NCI-H146 (cell line): Measurements from ENCODE around the gene PDE3A.

Experiments
- DNase-seq: peaks from one replicate; lab custom pipeline; 2025; lab: John Stamatoyannopoulos, UW

Gene PDE3A

DNA sequence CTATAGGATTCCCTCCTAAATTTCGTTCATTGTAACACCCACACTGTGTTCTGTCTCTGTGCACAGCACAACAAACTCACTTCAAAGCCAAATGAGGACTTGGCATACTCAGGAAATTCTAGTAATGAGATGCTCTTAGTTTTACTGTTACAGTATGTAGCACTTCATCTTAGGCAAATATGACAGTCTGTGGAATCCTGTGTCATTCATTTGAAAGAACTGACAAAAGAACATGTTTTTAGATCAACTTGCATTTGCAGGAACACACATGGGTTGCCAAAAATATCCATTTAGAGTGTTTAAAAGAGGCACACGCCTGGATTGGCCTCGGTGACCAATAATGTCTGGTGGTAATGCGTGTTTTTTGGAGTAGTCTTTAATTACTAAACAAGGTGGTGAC is 56.5 kb downstream of the PDE3A start:
- no peak for DNase-seq

- DNase-seq = no peak
Observed at GRCh38 chr12:20426191-20426590, 57.9 kb downstream of the PDE3A start.

DNA sequence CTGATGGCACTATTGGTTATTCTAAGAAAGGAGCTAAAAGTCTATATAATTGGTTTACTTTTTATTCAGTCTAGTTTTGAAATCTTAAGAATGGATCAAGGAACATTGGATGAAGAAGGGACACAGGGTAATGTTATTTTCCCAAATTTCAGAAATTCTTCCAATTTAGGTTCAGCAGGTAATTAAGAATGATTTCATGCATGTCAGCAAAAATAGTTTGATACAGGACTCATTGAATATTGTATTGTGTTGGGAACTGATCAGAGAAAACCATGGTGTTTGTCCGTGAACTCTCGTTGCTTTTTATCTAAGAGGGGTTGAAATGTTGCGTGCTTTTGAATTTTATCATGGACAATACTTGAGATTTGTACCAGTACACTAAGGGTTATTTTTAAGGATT is 58.6 kb downstream of the PDE3A start:
- DNase-seq = no peak

DNA sequence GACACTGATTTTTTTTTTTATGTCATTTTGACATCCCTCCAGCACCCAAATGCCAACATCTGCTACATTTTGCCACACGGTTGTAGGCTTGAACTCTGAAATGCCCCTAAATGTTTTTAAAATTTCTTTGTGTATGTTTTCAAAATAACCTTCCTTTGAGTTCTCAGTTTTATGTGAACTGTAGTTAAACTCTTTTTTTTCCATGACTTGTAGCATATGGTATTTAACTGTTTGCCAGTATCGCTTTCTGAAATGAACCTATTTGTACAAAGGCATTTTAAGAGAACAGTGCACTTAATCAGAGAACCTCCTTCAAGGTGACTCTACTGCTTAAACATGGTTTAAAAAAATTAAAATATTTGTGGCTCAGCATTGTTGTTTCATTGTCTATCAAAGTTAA is 61.5 kb downstream of the PDE3A start:
- DNase-seq = no peak

- DNase-seq = no peak
Observed at GRCh38 chr12:20432290-20432689, 64.0 kb downstream of the PDE3A start.

- no peak for DNase-seq
Observed at GRCh38 chr12:20434996-20435395, 66.7 kb downstream of the PDE3A start.

- no peak for DNase-seq
Observed at GRCh38 chr12:20436316-20436715, 68.0 kb downstream of the PDE3A start.

- DNase-seq = no peak
Observed at GRCh38 chr12:20438299-20438779, 70.0 kb downstream of the PDE3A start.

- no peak for DNase-seq
Observed at GRCh38 chr12:20439626-20440025, 71.3 kb downstream of the PDE3A start.

DNA sequence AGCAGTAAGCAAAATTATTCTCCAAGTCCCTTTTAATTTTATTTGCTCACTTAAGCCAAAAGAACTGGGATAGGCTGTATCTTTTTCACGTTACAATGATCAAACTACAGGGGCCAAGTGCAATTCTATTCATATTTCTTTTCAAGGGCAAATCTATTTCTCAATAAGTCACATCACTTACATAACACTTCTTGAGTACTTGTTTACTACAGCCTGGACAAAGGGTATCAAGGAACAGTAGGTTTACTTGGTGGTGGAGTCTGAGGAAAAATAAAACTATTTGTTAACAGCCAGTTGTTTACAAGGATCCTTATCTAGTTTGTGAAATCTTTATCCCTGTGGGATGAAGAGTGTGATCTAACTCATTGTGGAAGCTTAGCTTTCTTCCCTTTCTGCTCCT is 72.1 kb downstream of the PDE3A start:
- DNase-seq = no peak

GRCh38 chr12:20442322-20442721 is 74.0 kb downstream of the PDE3A start:
- DNase-seq = no peak

DNA sequence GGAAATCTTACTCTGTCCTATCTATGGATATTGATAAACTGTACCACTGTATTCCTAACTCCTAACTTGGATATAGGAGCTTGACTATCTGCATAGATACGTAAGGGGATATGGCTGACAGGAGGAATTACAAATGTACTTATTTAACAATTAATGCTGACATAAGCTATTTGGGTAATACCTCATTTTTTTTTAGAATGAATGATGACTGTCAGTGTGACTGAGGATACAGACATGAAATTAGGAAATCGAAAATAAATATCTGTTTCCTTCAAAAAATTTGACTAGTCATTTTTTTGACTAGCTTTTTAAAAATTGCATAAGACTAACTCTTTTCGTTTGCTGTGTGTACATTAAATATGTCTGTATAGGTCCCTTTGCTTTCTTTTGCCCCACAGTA is 74.9 kb downstream of the PDE3A start:
- DNase-seq = no peak

DNA sequence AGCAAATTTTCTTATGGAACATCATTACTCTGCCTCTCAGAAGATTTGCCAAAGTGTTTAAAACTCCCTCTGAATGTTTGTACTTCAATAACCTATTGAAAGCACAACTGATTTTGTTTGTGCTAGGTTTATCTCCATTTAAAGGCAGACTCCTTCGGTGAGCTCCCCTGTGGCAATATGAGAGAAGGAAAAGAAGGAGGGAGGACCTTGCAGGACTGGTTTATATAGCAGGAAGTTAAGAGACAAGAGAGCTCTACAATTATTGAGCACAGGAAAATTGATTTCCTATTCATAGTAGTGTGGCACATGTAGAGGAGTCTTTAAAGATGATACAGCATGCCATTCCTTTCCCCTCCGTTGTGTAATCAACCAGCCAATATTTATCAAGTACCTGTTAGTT is 75.5 kb downstream of the PDE3A start:
- DNase-seq = no peak

DNA sequence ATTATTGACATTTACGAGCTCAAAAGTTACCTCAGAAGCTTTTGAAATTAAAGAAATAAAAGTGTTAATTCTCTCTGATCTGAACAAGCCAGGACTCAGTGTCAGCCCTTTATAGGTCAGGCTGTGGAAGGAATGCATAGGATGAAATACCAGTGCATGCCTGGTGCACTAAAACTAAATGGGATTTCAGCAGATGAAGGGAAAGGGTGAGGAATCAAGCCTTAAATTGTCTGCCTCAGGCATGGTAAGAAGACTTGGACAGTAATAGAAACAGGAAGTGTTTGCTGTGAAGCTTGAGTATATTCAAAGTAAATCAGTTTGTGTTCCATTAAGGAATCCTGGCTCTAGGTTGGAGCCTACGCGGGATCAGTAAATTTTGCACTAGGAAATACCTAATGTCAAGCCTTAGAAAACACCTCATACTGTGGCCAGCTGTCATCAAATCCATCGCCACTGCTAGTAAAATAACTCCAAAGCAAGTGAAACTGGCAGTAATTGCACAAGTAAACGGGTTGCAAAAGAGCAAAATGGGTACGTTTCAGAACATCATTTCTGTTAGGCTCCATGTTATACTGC is 76.3 kb downstream of the PDE3A start:
- no peak for DNase-seq

- DNase-seq = no peak
Observed at GRCh38 chr12:20445687-20446086, 77.3 kb downstream of the PDE3A start.

GRCh38 chr12:20446836-20447235 is 78.5 kb downstream of the PDE3A start:
- DNase-seq = no peak

DNA sequence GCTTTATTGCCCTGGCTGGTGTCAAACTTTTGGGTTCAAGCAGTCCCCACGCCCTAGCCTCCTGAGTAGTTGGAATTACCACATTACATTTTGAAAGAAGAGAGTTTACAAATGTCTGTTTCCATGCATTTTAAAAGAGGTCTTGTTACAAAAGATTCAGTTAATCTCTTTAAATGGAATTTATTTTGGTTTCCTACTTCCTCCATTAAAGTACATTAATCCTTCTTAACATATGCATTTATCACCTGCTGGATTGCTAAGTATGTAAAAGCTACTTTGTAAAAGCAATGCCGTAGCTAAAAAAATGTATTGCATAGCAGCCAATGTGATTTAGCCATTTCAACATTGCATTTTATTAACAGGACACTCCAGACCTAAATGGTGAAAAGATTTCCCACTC is 80.4 kb downstream of the PDE3A start:
- no peak for DNase-seq

GRCh38 chr12:20450591-20451180 is 82.3 kb downstream of the PDE3A start:
- no peak for DNase-seq

GRCh38 chr12:20451761-20452160 is 83.4 kb downstream of the PDE3A start:
- DNase-seq = no peak

DNA sequence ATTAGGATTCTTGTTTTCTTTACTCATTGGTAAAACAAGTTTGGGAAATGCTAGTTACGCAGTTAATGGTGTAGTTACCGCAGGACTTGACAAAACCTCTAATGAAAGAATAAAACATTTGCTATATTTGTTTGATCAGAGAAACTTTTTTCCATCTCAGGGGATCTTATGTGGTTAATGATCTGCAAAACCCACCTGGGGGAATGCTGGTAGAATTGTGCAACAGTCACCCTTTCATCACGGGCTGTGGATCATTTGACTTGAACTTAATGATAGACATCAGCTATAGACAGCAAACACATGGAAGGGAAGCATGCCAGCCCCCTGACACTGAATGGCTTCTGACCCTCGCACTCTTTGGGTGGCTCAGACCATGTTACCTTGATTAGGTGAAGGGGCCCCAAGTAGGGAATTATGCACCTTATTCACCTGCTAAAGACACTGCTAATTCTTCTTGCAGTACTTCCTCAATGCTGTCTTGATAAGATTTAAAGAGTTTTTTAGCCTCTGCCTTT is 84.2 kb downstream of the PDE3A start:
- no peak for DNase-seq

DNA sequence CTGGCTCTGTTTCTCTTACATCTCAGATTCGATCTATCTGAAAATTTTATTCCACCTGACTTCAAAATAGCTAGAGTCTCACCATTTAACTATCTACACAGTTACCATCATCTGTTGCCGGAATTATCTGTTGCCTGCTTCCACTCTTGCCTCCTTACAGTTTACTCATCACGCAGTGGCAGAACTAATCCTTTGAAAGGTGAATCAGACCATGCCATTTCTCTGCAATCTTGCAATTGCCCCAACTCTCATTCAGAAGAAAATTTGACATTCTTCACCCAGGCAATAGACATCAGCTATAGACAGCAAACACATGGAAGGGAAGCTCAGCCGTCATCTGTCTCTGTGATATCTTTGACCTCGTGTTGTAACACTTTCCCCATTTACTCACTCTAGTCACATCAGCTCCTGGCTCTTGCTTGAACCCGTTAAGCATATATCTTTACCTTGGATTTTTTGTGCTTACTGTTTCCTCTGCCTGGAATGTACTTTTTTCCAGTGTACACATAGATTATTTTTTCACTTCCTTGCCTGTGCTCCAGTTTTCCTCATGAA is 85.5 kb downstream of the PDE3A start:
- DNase-seq = no peak

DNA sequence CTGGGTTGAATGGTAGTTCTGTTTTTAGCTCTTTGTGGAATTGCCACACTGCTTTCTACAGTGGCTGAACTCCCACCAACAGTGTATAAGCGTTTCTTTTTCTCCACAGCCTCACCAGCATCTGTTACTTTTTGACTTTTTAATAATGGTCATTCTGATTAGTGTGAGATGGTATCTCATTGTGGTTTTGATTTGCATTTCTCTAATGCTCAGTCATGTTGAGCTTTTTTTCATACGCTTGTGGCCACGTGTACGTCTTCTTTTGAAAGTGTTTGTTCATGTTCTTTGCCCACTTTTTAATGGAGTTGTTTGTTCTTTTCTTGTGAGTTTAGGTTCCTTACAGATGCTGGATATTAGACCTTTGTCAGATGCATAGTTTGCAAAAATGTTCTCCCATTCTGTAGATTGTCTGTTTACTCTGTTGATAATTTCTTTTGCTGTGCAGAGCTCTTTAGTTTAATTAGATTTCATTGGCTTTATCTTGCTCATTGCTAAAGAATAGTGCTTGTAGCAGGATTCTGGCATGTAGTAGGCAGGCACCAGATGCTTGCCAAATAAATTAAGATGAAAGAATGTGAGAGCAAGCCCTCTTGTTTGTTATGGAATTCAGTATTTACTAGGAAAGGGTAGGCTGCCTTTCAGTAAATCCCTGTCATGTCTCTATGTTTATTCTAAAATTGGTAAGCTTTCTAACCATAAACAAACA is 86.8 kb downstream of the PDE3A start:
- DNase-seq = no peak

DNA sequence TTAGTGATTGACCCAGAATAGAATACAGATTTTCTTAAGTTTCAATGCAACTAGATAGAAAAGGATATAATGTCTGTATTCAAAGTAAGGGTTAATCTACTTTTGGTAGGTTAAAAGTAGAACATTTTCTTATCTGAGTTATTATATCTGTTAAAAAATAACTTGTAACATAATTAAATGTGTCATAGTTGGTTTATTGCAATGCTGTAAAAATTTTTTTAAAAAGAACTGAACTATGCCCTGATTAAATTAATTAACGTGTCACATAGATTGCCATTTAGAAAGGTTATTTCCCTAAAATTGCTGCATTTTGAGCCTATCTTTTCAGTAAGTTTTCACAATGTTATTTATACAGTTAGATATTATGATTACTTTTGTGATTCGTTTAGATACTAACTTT is 89.2 kb downstream of the PDE3A start:
- DNase-seq = no peak
